Measurements from ENCODE around the gene B3GALT6.

B3GALT6 gene

GRCh38 chr1:1267488-1268283 lies 35.6 kb downstream of the B3GALT6 start:
- no peak for DNase-seq

GRCh38 chr1:1268284-1268682 lies 36.2 kb downstream of the B3GALT6 start:
- DNase-seq = no peak

GRCh38 chr1:1270813-1271212 lies 38.8 kb downstream of the B3GALT6 start:
- no peak for DNase-seq

- DNase-seq = no peak
These were observed 40.5 kb downstream of the B3GALT6 start for GRCh38 chr1:1272341-1273208.

GRCh38 chr1:1273209-1273511 lies 41.1 kb downstream of the B3GALT6 start:
- DNase-seq = no peak

- DNase-seq = peak; percentile 91
These were observed 41.7 kb downstream of the B3GALT6 start, which contains the start of gene UBE2J2 for GRCh38 chr1:1273512-1274298. Gene UBE2J2 (minus strand): TSS chr1:1273854. CDS start chr1:1267992, 5,862 bp downstream.

GRCh38 chr1:1274299-1274930 lies 42.4 kb downstream of the B3GALT6 start:
- no peak for DNase-seq

- DNase-seq = no peak
These were observed 42.9 kb downstream of the B3GALT6 start for GRCh38 chr1:1274931-1275431.

- DNase-seq = no peak
These were observed 43.8 kb downstream of the B3GALT6 start for GRCh38 chr1:1275836-1276235.

GRCh38 chr1:1278620-1279019 lies 46.6 kb downstream of the B3GALT6 start:
- DNase-seq = no peak

- DNase-seq = no peak
These were observed 47.0 kb downstream of the B3GALT6 start for GRCh38 chr1:1279028-1279427.

GRCh38 chr1:1280782-1281481 lies 48.9 kb downstream of the B3GALT6 start:
- DNase-seq = no peak

- no peak for DNase-seq
These were observed 49.7 kb downstream of the B3GALT6 start for GRCh38 chr1:1281533-1282321.

- DNase-seq = no peak
These were observed 51.0 kb downstream of the B3GALT6 start for GRCh38 chr1:1282998-1283397.

- no peak for DNase-seq
These were observed 51.8 kb downstream of the B3GALT6 start for GRCh38 chr1:1283821-1284220.
